ENCODE measurements around the gene KISS1. TPM values are rescaled to one million over a fixed set of nuclear protein-coding genes. Genes with fewer than 3 reads are reported as not detected.

Gene KISS1
- total RNA-seq, 2 experiments from 2014 or later: not detected

DNA sequence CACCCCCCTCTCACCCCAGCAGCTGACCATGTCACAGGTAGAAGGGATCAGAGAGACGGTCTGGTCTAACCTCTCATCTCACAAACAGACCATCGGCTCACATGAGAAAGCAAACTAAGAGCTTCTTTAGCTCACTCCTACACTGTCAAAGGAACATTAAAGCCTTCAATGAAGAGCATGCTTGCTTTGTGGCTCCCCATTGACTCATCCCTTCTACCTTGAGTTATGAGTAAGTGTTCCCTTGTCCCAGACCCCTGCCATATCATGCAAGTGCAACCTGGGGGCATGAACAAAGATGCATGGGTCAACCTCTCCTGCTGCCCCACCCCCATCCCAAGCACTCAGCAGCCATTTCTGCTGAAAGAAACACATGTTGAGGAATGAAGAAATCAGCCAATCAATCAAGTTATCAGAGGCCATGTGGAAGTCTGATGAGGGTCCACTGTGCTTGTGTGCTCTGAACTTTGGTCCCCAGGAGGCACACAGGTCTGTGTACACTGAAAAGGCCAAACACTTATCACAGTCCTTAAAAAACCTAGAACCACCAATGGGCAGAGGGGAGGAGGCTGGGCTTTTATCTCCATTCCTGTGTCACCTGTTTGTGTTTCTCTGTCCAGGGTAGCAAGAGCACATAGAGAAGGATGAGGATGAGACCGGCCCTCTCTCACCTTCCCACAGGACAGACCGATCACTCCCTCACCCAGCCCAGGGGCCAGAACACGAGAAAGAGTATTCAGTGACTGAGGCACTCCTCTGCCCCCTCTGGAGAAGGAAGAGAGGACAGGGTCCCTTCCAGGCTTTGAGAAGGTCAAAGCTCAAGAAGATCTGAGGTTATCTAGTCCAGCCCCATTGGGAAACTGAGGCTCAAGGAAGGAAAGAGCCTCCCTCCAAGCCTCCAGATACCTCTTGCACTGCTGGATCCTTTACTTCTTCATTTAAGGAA lies 54.0 kb downstream of the KISS1 start:
- H3K9me3 Mint-ChIP-seq: no peaks in the 10 kb centered on the region
- H3K36me3 Mint-ChIP-seq (ENCODE audit: low read depth): no peaks in the 10 kb centered on the region
- no peak overlapping the region for H3K4me3 Mint-ChIP-seq
- ChIA-PET POLR2A (no interaction called here), CTCF (no interaction called here)
- H3K27ac Mint-ChIP-seq: no peak overlapping the region
- no peak for DNase-seq
- H3K4me1 Mint-ChIP-seq: no peaks in the 10 kb centered on the region
- H3K27me3 Mint-ChIP-seq: no peaks in the 10 kb centered on the region

- Mint-ChIP-seq H3K4me3 (no peak overlapping the region), H3K4me1 (no peaks in the 10 kb centered on the region), H3K27me3 (no peaks in the 10 kb centered on the region), H3K27ac (no peak overlapping the region), H3K36me3 (ENCODE audit: low read depth) (no peaks in the 10 kb centered on the region), H3K9me3 (no peaks in the 10 kb centered on the region)
- ChIA-PET CTCF (no interaction called here), POLR2A (no interaction called here)
- no peak for DNase-seq
These were observed 55.2 kb downstream of the KISS1 start for GRCh38 chr1:204141131-204141530.

Other genes starting within 250 kb of the KISS1 start
- 1 to 10 TPM; 7.4 to 7.8 TPM for gene SOX13, start 123.4 kb downstream of the KISS1 start, total RNA-seq
- gene ETNK2, start 44.4 kb downstream of the KISS1 start, total RNA-seq: under 1 TPM; 0.08 to 0.18 TPM
- not detected for gene REN, start 30.2 kb downstream of the KISS1 start, total RNA-seq
- gene GOLT1A, start 17.5 kb upstream of the KISS1 start, total RNA-seq: not detected
- not detected for gene PLEKHA6, start 163.4 kb upstream of the KISS1 start, total RNA-seq
- 10 to 100 TPM; 76.0 to 76.1 TPM for gene PPP1R15B, start 215.3 kb upstream of the KISS1 start, total RNA-seq

Measured in activated CD4-positive, alpha-beta memory T cell treated with anti-CD3 and anti-CD28 coated beads, Interleukin-2, amount 10 ng/mL, durations not matched to agents 7 days and 5 days (primary cell).